Stomach (tissue), 4 donors: Measurements from ENCODE around the gene RNF34.
"Not testable (repeated sequence)": the region's sequence is repeated elsewhere in the genome, so short reads cannot be mapped to it uniquely, and the experiment has no call there.

Source experiments
- CTCF ChIP-seq, 7 experiments: fragments of 450-650 bp in 4 of 7; fragments of 200-600 bp in 3 of 7; sonication (generic) in 3 of 7; IDR thresholded peaks; one replicate each; pipeline ENCODE4 v1.5.1; 2016 to 2019; ENCODE audit warnings: antibody characterized with exemption in 7 of 7, control low read depth in 2 of 7, mild to moderate bottlenecking in 1 of 7
- POLR2A ChIP-seq, 4 donors: fragments of 450-650 bp; IDR thresholded peaks; one replicate each; pipeline ENCODE4 v1.6.1; 2016; ENCODE audit warnings: antibody characterized with exemption in 4 of 4, control low read depth in 2 of 4, mild to moderate bottlenecking in 1 of 4, moderate library complexity in 1 of 4

- TF ChIP-seq CTCF, POLR2A (IDR thresholded peaks at IDR 0.05): not testable (repeated sequence)
Measured at GRCh38 chr12:121374945-121375584, 24.9 kb upstream of the RNF34 start.
